NCI-H774 (cell line): ENCODE measurements around the gene PDE4C.

Experiments used
- DNase-seq: peaks from one replicate; lab custom pipeline; 2025; lab: John Stamatoyannopoulos, UW

The PDE4C gene

GRCh38 chr19:18225702-18226468, at the start of gene PDE4C:
PDE4C (minus strand) TSS chr19:18226438; CDS start chr19:18226415, 23 bp downstream.
- no peak for DNase-seq

- no peak for DNase-seq
These were observed 48.6 kb upstream of the PDE4C start for GRCh38 chr19:18274781-18275356.

GRCh38 chr19:18274219-18274780, 48.1 kb upstream of the PDE4C start, which contains the start of gene IQCN:
IQCN (minus strand) TSS chr19:18274452; CDS start chr19:18269478, 4,974 bp downstream.
- DNase-seq = no peak

GRCh38 chr19:18273561-18274218, 47.5 kb upstream of the PDE4C start:
- no peak for DNase-seq

GRCh38 chr19:18271433-18271841, 45.2 kb upstream of the PDE4C start:
- DNase-seq = no peak

GRCh38 chr19:18270326-18270725, 44.1 kb upstream of the PDE4C start:
- DNase-seq = no peak

GRCh38 chr19:18269070-18269723, 43.0 kb upstream of the PDE4C start:
- DNase-seq = no peak

- DNase-seq = no peak
These were observed 40.8 kb upstream of the PDE4C start for GRCh38 chr19:18266771-18267686.

- DNase-seq = no peak
These were observed 39.3 kb upstream of the PDE4C start for GRCh38 chr19:18265582-18265981.

GRCh38 chr19:18264971-18265540, 38.8 kb upstream of the PDE4C start:
- no peak for DNase-seq

GRCh38 chr19:18264137-18264854, 38.1 kb upstream of the PDE4C start:
- no peak for DNase-seq

GRCh38 chr19:18263324-18264136, 37.3 kb upstream of the PDE4C start:
- no peak for DNase-seq

- DNase-seq = no peak
These were observed 36.7 kb upstream of the PDE4C start for GRCh38 chr19:18262917-18263316.

- DNase-seq = no peak
These were observed 35.9 kb upstream of the PDE4C start for GRCh38 chr19:18262144-18262543.

- DNase-seq = no peak
These were observed 35.2 kb upstream of the PDE4C start for GRCh38 chr19:18261474-18261873.

- DNase-seq = no peak
These were observed 33.7 kb upstream of the PDE4C start for GRCh38 chr19:18259893-18260292.

GRCh38 chr19:18257503-18258470, 31.5 kb upstream of the PDE4C start:
- DNase-seq = no peak
